Activated gamma-delta T cell treated with anti-CD3 and anti-CD28 coated beads, Interleukin-2, amount 50 U/mL, for 16 hours (primary cell): Measurements from ENCODE around the gene RGS19.

Source experiments
- DNase-seq: peaks from one replicate; pipeline ENCODE4 v3.0.0-alpha.2; 2020; ENCODE audit warnings: low read depth

RGS19 gene

GRCh38 chr20:64108731-64109681 lies 29.7 kb upstream of the RGS19 start:
- DNase-seq, result no peak

GRCh38 chr20:64107736-64108457 lies 28.6 kb upstream of the RGS19 start:
- no peak for DNase-seq

DNA sequence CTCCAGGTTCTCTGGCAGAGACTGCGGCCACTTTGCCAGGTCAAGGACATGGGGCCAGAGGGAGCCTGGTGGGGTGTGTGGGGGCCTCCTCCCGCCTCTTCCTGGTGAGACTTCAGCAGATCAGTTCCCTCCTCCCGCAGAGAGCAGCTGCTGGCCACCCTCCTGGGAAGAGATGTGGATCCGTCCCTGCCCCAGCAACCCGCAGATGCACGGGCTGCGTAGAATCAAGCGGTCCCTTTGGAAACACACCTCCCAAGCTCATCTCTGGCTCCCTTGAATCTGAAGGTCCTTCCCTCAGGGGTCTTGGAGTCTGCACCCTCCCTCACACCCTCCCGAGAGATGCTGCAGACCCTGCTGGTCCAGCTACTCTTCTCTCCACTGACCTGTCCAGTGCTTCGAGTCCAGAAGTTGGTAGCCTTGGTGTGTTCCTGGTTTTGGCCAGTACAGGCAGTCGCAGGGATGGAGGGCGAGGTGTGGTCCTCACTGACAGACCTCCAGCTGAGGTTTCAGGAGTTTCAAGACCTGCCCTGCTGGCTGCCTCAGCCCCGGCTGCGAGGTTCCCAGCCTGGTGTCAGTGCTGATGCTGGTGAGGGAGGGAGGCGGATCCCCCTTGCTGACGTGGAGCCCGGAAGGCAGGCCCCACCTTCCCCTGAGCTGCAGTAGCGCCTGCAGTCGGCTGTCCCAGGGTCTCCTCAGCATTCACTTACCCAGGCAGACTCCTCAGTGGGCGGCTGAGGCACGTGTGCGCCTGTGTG lies 27.8 kb upstream of the RGS19 start, which contains the start of gene NPBWR2:
TSS of gene NPBWR2 (minus strand) at position 585 of the 755 bp plus-strand sequence. CDS start 734 bp downstream, outside the sequence.
- DNase-seq, result no peak

DNA sequence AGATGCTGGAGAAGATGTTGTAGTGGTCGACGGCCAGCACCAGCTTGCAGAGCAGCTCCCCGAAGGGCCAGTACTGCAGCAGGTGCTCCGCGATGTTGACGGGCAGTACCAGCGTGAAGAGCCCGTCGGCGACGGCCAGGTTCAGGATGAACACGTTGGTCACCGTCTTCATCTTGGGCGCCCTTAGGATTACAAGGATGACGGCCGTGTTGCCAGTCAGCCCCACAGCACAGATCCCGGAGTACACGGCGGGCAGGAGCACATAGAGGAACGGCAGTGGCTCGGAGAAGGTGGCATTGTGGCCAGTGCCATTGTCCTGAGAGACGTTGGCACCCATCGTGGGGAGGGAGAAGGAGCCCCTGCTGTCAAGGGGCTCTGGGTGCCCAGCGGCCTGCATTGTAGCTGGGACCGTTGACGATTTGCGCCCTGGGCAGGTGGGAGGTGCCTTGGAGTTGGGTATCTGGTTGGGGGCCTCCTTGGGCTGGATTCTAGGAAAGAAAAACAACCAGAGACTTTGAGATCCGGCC lies 27.2 kb upstream of the RGS19 start:
- no peak for DNase-seq

- no peak for DNase-seq
Measured at GRCh38 chr20:64105846-64106434, 26.6 kb upstream of the RGS19 start.

GRCh38 chr20:64104667-64105451 lies 25.5 kb upstream of the RGS19 start:
- DNase-seq, result no peak

DNA sequence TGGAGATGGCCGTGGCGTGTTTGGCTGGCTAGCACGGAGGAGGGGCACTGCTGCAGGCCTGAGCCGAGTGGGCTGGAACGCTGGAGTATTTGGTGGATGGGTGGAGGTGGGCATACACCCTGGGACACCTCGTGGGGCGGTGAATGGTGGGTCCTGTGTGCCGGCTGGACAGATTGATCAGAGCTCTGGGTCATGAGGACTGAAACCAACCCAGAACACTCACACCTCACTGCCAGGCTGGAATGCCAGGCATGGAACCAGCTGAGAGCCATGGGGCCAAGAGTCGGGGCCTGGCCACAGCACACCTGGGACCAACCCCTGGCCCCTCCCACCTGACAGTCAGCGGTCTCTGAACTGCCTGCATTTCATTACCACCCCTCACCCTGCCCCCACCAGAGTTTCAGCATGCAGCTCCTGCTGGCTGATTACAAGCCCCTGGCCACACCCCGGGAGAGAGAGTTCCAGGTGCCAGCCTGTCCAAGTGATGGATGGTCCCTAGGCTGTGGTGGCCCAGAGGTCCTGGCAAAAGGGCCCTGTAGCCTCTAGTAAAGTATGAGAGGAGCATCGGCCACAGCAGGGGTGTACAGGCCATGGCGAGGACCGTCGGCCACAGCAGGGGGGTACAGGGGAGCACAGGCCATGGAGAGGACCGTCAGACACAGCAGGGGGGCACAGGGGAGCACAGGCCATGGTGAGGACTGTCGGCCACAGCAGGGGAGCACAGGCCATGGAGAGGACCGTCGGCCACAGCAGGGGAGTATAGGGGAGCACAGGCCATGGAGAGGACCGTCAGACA lies 24.8 kb upstream of the RGS19 start:
- no peak for DNase-seq

DNA sequence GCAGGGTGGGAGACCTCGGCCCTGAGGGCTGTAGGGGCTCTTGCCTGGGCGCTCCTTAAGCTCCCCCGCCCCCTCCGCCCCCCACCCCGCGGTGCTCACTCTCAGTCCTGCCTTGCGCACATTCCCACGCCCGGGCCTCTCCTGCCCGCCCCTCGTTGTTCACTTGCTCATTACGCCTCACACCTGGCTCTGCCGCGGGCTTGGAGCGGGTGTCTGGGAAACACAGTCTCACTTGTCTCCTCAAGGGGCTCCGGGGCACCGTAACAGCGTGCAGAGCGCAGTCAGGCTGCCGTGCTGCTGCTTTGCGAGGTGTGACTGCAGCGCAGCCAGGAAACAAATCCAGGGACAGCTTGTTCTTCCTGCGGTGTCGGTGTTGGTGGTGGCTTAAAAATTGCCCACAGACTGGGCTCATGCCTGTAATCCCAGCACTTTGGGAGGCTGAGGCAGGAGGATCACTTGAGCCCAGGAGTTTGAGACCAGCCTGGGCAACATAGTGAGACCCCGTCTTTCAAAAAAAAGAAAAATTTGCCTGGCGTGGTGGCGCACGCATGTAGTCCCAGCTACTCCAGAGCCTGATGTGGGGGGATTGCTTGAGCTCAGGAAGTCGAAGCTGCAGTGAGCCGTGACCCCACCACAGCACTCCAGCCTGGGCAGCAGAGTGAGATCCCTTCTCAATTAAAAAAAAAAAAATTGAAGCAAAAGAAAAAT lies 23.5 kb upstream of the RGS19 start:
- no peak for DNase-seq

GRCh38 chr20:64101731-64102621 lies 22.7 kb upstream of the RGS19 start:
- peak; percentile 47 for DNase-seq

GRCh38 chr20:64100946-64101688 lies 21.8 kb upstream of the RGS19 start:
- no peak for DNase-seq

- DNase-seq, result no peak
Measured at GRCh38 chr20:64100566-64100888, 21.2 kb upstream of the RGS19 start.

DNA sequence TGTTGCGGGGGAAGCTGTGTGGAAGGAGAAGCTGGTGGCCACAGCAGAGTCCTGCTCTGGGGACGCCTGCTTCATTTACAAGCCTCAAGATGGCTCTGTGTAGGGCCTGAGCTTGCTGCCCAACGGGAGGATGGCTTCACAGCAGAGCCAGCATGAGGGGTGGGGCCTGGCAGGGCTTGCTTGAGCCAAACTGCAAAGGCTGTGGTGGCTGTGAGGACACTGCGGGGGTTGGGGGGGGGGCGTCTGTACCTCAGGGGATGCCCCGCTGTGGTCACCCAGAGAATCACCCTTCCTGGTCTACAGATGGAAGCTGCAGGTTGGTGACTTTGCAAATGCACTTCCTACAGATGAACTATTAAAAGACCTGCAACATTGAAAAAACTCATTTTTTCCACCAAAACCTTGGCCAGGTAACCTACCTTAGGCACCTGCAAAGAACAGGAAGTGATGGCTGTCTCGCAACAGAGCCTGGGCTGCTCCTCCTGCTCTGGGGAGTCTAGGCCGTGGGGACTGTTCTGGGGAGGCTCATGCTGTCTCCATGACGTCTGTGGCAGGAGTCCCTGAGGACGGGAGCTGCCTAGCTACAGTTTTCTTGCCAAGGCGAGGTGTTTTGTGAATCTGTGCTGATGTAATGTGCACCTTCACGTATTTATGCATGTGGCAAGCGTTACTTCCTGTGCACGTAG lies 20.7 kb upstream of the RGS19 start:
- no peak for DNase-seq

GRCh38 chr20:64099086-64099786 lies 19.9 kb upstream of the RGS19 start:
- DNase-seq, result no peak

GRCh38 chr20:64098471-64099013 lies 19.2 kb upstream of the RGS19 start:
- no peak for DNase-seq

DNA sequence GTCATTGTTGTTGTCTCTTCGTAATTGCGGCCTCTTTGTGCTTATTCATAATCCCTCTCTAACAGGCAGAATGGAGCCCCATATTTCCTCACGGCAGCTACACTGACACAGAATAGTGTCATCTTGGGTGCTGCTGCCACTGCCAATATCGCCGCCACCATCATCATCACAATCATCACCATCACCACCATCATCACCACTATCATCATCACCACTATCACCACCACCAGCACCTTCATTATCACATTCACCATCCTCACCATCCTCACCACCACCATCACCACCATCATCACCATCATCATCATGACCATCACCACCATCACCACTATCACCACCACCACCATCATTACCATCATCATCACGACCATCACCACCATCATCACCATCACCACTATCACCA lies 17.2 kb upstream of the RGS19 start:
- no peak for DNase-seq

- no peak for DNase-seq
Measured at GRCh38 chr20:64095927-64096326, 16.6 kb upstream of the RGS19 start.
